Testis (tissue), 2 donors: Measurements from ENCODE around the gene ZDHHC7.

ENCODE experiments used
- CTCF ChIP-seq, 3 experiments: fragments of 450-650 bp in 2 of 3; fragments of 200-600 bp in 1 of 3; sonication (generic) in 1 of 3; IDR thresholded peaks; one replicate each; pipeline ENCODE4 v1.5.1; 2016 to 2019; ENCODE audit warnings: antibody characterized with exemption in 3 of 3, mild to moderate bottlenecking in 2 of 3, moderate library complexity in 1 of 3
- POLR2A ChIP-seq: fragments of 450-650 bp; IDR thresholded peaks from one replicate; pipeline ENCODE4 v1.6.1; 2017; ENCODE audit warnings: antibody characterized with exemption, mild to moderate bottlenecking, moderate library complexity

DNA sequence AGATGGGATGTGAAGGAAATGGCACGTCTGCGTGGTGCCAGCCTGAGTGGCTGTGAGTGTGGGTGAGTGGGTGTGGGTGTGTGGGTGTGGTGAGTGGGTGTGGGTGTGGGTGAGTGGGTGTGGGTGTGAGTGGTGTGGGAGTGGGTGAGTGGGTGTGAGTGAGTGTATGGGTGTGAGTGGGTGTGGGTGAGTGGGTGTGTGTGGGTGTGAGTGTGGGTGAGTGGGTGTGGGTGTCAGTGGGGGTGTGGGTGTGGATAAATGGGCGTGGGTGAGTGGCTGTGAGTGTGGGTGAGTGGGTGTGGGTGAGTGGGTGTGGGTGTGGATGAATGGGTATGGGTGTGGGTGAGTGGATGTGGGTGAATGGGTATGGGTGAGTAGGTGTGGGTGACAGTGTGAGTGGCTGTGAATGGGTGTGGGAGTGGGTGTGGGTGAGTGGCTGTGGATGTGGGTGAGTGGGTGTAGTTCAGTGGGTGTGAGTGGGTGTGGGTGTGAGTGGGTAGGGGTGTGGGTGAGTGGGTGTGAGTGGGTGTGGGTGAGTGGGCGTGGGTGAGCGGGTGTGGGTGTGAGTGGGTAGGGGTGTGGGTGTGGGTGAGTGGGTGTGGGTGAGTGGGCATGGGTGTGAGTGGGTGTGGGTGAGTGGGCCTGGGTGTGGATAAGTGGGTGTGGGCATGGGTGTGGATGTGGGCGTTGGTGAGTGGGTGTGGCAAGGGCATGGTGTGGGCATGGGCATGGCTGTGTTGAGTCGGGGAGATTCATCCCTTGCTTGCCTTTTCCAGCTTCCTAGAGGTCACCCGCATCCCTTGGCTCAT lies 80.8 kb downstream of the ZDHHC7 start:
- TF ChIP-seq CTCF (IDR thresholded peaks at IDR 0.05) (no peak), POLR2A (no peak)
